ENCODE data around the gene ROR1. TPM values are rescaled to one million over a fixed set of nuclear protein-coding genes. Genes with fewer than 3 reads are reported as not detected.

Gene ROR1
- total RNA-seq, 6 donors from 2014 or later = 19.7 to 39.8 (median 28.5) TPM

DNA sequence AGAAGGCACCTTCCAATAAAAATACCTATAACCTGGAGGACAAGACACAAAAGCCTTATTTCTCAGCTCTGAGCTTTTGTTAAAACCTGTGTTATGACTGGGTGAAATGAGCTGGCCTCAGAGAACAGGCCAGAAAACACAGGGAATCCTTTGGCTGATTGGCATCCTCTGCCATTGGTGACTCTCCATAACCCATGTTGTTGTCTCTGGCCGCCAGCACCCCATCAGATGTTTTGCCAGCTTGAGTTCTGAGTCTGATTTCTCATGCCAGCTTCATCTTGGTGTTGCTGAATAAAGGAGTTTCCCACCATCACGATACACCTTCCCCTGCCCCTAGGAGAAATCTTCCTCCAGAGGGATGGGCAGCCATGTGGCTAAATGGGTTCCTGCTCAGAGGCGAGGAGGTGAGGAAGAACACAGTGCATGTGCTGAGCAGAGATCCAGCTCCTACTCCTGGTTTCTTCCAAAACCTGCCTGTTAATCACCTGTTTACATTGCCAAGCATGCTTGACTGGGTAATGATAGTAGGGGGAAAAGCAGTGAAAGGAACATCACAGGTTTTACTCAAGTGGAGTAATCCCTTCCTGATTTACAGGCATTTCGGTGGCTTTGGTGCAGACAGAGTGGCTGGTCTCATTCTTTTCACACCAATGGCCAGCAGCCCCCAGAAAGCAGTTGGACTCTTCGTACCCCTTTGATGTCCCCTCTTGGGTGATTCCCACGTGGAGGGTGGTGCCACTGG lies 109.8 kb downstream of the ROR1 start:
- Histone ChIP-seq H3K4me3 (no peak overlapping the region), H3K27ac (no peak overlapping the region), H3K9me3 (no peaks in the 10 kb centered on the region), H3K27me3 (no peaks in the 10 kb centered on the region), H3K4me1 (no peaks in the 10 kb centered on the region), H3K36me3 (no peaks in the 10 kb centered on the region)
- no peak for ATAC-seq (ENCODE audit: low FRiP score in 2 of 2)
- DNase-seq = no peak
- TF ChIP-seq CTCF (IDR thresholded peaks at IDR 0.05) = no peak
- TF ChIP-seq POLR2A (IDR thresholded peaks at IDR 0.05) = no peak
- TF ChIP-seq POLR2AphosphoS5 (IDR thresholded peaks at IDR 0.05) = no peak
- no peak for TF ChIP-seq EP300 (IDR thresholded peaks at IDR 0.05)
- WGBS, 2 donors = 84 to 86% methylated on average over 3 to 6 of the region's 6 CpGs

- no peaks in the 10 kb centered on the region for H3K27me3 ChIP-seq
- DNase-seq = no peak
- no peak for ATAC-seq (ENCODE audit: low FRiP score in 2 of 2)
- no peaks in the 10 kb centered on the region for H3K36me3 ChIP-seq
- H3K4me3 ChIP-seq = no peak overlapping the region
- 47 to 71% methylated on average over 2 of the region's 2 CpGs for WGBS, 2 donors
- H3K9me3 ChIP-seq = no peaks in the 10 kb centered on the region
- no peak overlapping the region for H3K27ac ChIP-seq
- no peak for TF ChIP-seq POLR2A (IDR thresholded peaks at IDR 0.05)
- TF ChIP-seq POLR2AphosphoS5 (IDR thresholded peaks at IDR 0.05) = no peak
- TF ChIP-seq CTCF (IDR thresholded peaks at IDR 0.05) = no peak
- no peak for TF ChIP-seq EP300 (IDR thresholded peaks at IDR 0.05)
- H3K4me1 ChIP-seq = no peaks in the 10 kb centered on the region
Observed at GRCh38 chr1:63884486-63884885, 110.7 kb downstream of the ROR1 start.

GRCh38 chr1:63885899-63886298 lies 112.1 kb downstream of the ROR1 start:
- TF ChIP-seq CTCF (IDR thresholded peaks at IDR 0.05) (no peak), EP300 (IDR thresholded peaks at IDR 0.05) (no peak), POLR2A (IDR thresholded peaks at IDR 0.05) (no peak), POLR2AphosphoS5 (IDR thresholded peaks at IDR 0.05) (no peak)

DNA sequence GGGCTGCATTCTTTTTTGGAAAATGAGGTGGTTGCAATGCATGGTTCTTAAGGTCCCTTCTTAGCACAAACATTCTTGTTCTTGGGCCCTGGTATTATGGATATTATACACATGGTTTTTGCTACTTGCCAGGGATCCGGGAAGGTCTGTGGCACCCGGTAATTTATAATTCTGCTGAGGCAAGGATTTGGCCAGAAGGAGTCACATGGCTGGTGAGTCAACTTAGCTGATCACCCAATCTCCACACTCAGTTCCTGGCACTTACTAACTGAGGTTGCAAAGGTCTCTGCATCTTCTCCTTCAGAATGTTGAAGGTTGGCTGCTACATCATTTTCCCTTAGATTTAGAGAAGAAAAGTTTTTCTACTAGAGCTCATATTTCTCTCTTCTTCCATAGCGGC lies 112.5 kb downstream of the ROR1 start:
- H3K4me1 ChIP-seq = no peaks in the 10 kb centered on the region
- TF ChIP-seq CTCF (IDR thresholded peaks at IDR 0.05) = no peak
- DNase-seq = no peak
- no peaks in the 10 kb centered on the region for H3K27me3 ChIP-seq
- H3K9me3 ChIP-seq = no peaks in the 10 kb centered on the region
- ATAC-seq (ENCODE audit: low FRiP score in 2 of 2) = no peak
- H3K4me3 ChIP-seq = no peak overlapping the region
- no peak overlapping the region for H3K27ac ChIP-seq
- whole genome bisulfite sequencing, 2 donors = 90 to 100% methylated on average over 3 of the region's 3 CpGs
- H3K36me3 ChIP-seq = no peaks in the 10 kb centered on the region

More at GRCh38 chr1:63885899-63886298, 112.1 kb downstream of the ROR1 start:
- Histone ChIP-seq H3K27me3 (no peaks in the 10 kb centered on the region), H3K4me1 (no peaks in the 10 kb centered on the region), H3K9me3 (no peaks in the 10 kb centered on the region), H3K36me3 (no peaks in the 10 kb centered on the region), H3K27ac (no peak overlapping the region), H3K4me3 (no peak overlapping the region)
- WGBS, 2 donors = 90 to 92% methylated on average over 10 of the region's 10 CpGs
- ATAC-seq (ENCODE audit: low FRiP score in 2 of 2) (no peak), DNase-seq (no peak)

- Histone ChIP-seq H3K27me3 (no peaks in the 10 kb centered on the region), H3K4me3 (no peak overlapping the region), H3K4me1 (no peaks in the 10 kb centered on the region), H3K36me3 (no peaks in the 10 kb centered on the region), H3K27ac (no peak overlapping the region), H3K9me3 (no peaks in the 10 kb centered on the region)
- ATAC-seq (ENCODE audit: low FRiP score in 2 of 2) = no peak
- no peak for DNase-seq
- no peak for TF ChIP-seq CTCF (IDR thresholded peaks at IDR 0.05)
- no peak for TF ChIP-seq POLR2AphosphoS5 (IDR thresholded peaks at IDR 0.05)
- TF ChIP-seq EP300 (IDR thresholded peaks at IDR 0.05) = no peak
- no peak for TF ChIP-seq POLR2A (IDR thresholded peaks at IDR 0.05)
- 90 to 95% methylated on average over 2 of the region's 2 CpGs for WGBS, 2 donors
Observed at GRCh38 chr1:63887809-63888208, 114.0 kb downstream of the ROR1 start.
